GM18870 (cell line): ENCODE results near the gene ST13.
"Not testable (repeated sequence)": the region's sequence is repeated elsewhere in the genome, so short reads cannot be mapped to it uniquely, and the experiment has no call there.

ENCODE experiments used
- ATAC-seq: cut with Tn5 transposase; IDR thresholded peaks from one replicate; pipeline ENCODE4 v1.9.1; 2021; ENCODE audit warnings: moderate library complexity; ENCODE audit not compliant: unreplicated experiment

The ST13 gene

GRCh38 chr22:40844951-40845350 lies 11.5 kb downstream of the ST13 start:
- ATAC-seq = no peak

GRCh38 chr22:40838486-40838885 lies 18.0 kb downstream of the ST13 start:
- no peak for ATAC-seq

DNA sequence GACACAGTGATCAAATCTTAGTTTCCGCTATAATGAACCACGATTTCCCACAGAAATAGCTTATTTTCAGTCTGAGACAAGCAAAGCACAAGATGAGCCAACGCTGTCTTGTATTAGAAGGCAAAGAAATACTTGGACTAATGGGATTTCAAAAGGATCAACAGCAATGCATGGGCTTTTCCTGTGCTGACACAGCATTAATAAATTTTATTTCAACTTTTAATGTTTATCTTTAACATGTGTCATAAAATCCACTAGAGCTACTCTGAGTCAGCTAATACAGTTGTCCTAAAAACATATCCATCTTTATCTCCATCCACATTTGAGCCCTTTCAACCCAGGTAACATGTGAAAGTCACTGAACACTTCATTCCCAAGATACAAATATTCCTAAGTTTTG lies 21.8 kb downstream of the ST13 start:
- ATAC-seq = no peak

DNA sequence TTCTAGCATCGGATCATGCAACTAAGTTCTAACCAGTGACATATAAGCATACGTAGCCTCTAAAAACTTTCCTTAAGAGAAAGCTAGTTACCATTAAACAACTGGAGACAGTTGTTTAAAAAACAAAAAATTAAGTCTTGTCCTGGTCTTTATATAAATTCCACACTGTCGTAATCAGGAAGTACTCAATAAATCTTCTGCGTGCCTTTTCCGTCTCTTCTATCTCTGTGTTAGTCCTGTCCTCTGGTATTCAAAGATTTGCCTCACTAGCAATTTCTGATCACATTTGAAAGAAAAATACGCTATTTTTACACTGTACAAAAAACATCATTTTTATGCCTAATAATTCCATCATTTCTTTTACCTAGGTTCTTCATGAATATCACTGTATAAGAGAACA lies 27.3 kb downstream of the ST13 start:
- ATAC-seq = no peak

- ATAC-seq = no peak
Observed at GRCh38 chr22:40826984-40827741, 29.3 kb downstream of the ST13 start.

DNA sequence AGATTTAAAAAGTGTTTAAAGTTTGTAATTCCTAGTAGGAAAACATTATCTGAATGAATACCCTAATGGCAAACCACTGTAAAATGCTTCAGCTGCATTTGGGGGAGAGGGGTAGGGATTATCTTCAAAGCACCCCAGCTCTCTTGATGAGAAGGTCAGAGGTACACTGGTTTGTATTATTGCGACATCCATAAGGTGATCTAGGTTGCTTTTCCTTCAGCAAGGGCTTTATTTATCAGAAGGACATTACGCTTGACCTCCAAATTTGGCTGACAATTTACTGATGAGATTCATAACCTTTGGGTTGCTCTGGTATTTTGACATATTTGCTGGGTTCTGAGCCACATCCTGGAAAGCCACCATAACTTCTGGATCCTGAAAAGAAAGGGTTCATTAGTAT lies 30.1 kb downstream of the ST13 start:
- not testable (repeated sequence) for ATAC-seq

DNA sequence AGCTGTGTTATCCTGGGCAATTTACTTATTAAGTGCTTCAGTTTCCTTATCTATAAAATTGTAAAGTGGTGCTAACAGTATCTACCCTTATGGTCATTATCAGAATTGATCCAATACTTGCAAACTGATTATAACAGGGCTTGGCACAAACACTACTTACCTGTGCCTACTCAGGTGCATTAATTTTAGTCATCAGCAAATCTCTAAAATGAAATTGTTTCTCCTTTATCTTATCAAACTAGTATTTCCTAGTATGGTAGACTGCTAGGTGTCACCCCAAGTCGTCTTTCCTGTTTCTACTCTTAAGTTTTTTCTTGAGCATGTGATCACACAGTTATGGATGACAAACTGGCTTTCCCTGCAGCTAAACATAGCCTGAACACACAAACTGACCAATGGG lies 33.0 kb downstream of the ST13 start:
- ATAC-seq = no peak

DNA sequence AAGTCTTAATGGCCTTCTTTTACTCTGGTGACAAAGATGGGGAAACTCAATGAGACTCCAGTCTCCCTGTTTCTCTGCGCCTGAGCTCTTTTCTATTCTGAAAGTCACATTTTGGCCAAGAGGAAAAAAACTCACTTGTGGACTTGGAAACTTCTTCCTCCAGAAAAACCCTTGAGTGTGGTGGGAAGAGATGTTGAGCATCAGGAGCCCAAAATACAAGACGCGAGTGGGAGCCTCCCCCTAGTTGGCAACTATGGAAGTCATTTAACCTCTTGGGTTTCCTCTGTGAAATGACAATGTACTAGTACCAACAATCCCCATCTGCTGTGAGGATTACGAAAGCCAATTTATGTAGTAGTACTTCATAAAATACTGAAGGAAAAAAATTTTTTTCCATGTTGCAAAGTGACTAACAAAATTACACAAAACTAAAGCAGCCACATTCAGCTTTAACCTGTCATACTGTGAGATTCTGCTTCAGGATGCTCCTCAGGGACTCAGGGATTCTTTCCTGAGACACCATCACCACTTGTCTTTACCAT lies 36.8 kb downstream of the ST13 start:
- ATAC-seq = no peak

DNA sequence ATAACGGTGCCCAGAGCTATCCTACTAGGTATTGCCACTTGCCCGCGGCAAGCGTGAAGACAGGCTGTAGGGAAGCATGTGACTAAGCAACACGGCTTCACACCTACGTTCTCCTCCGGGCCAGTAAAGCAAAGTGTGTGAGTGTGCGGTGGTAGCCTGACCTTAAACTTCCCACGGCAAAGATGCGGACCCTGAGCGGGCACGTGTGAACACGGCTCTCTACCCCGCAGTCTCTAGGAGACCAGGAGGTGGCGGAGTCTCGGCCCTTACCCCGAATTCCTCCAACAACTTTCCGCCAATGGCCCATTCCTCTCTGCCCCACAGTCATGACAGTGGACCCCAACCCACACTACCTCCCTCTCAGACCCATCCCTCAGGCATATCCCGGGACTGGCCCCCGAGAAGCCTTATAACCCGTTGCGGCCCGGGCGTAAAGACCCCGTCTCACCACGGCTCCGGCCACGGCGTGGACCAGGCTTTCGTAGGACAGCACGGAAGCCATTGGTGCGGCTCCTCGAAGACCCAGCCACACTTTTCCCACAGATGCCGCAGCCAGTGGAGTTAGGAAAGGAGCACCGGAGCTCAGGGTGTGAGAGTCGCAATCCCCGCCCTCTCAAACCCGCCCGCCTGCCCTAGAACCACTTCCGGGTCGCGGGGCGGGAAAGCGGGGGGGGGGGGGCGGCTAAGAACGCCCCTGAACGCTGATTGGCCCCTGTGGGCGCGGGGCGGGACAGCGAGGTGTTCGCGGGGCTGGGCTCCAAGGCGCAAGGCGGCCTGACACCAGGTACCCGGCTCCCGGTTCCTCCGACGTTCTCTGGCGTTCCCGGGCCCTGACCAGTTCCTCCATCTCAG lies 37.5 kb downstream of the ST13 start, which contains the start of gene SLC25A17:
Gene SLC25A17 (minus strand): TSS at position 600 of the 852 bp plus-strand sequence. CDS start 98 bp downstream, at position 502.
- no peak for ATAC-seq

DNA sequence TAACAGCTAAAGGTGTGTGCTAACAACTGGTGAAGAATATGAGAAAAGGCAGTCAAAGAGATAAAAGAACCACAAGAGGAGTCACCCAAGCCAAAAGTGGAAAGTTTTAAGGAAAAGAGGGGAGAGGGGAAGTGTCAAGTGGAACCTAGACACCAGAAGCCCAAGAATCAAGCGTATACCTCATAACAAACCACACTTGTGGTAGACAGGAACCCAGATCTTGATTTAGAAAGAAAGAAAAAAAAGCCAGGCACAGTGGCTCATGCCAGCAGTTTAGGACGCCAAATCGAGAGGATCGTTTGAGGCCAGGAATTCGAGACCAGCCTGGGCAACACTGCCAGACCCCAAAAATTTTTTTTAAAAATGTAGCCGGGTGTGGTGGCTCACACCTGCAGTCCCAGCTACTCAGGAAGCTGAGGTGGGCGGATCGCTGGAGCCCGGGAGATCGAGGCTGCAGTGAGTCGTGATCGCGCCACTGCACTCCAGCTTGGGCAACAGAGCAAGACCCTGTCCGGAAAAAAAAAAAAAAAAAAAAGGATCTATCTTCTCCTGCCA lies 38.2 kb downstream of the ST13 start:
- ATAC-seq = no peak

DNA sequence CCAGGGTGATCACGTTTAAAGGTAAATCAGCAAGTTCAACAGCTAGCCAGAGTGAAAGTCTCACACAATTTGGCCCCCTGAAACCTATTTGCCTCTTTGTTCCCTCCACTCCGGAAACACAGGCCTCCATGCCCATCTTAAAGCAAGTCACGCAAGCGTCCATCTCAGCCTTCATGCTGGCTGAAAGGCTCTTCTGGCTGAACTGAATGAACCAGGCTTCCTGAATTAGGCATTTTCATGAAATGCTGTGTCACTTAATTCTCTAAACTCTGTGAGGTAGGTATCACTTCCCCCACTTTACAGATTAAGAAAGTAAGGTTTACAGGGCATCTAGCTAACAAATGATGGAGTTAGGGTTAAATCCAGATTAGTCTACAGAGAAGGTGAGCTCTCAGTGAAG lies 38.7 kb downstream of the ST13 start:
- no peak for ATAC-seq

- no peak for ATAC-seq
Observed at GRCh38 chr22:40813912-40814315, 42.5 kb downstream of the ST13 start.

DNA sequence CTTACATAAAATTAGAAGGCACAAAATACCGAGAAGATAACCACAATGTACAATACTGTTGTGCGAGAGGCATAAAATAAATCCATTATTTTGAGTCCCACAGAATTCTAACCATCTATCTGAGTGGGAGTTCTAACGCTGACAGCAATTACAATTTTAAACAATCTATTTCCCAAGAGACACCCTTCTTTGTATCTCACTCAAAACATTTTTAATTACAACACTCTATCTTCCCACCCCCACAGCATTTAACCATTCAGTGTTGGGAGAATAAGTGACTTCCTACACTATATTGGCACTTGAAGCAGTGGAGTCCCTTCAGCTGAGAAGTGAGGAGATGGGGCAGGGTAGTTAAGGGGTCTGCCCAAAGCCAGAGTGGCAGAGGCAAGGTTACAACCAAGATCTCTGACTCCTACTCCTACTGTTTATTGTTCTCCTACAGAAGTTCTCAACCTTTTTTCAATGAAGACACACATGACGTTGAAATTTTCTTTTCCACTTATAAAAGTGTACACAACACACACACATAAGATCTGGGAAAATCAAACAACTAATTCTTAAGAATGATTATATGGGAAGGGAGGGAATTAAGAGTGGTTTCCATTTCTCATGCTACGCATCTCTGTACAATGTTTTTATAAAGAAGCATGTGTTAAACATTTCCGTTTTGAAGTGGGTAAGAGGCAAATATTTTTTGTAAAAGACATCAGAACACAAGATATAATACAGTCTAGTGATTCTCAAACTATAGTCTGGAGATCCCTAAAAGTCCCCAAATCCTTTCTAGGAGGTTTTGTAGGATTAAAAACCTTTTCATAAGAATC lies 48.2 kb downstream of the ST13 start:
- ATAC-seq = no peak

- ATAC-seq = no peak
Observed at GRCh38 chr22:40806711-40807110, 49.7 kb downstream of the ST13 start.

GRCh38 chr22:40805699-40806203 lies 50.7 kb downstream of the ST13 start:
- no peak for ATAC-seq

- ATAC-seq = no peak
Observed at GRCh38 chr22:40805239-40805638, 51.2 kb downstream of the ST13 start.

DNA sequence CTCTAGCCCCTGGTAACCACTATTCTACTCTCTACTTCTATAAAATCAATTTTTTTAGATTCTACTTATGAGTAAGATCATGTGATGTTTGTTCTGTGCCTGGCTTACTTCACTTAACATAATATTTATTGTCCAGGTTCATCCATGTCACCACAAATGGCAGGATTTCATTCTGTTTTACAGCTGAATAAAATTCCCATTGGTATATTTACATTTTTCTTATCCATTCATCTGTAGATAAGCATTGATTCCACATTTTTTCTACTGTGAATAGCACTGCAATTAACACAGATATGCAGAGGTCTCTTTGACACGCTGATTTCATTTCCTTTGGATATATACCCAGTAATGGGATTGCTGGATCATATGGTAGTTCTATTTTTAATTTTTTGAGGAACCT lies 53.1 kb downstream of the ST13 start:
- ATAC-seq = no peak

DNA sequence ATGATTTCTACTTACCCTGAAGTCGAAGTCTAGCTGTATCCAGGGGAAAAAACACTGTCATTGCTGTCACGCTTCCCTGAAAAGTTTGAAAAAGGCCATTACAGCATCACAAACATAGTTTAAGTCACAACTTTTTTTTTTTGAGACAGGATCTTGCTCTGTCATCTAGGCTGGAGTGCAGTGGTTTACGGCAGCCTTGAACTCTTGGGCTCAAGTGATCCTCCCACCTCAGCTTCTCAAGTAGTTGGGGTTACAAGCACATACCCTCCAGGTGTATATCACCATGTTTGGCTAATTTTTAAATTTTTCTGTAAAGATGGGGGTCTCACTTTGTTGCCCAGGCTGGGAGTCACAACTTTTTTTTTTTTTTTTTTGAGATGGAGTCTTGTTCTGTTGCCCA lies 57.4 kb downstream of the ST13 start:
- ATAC-seq = no peak

GRCh38 chr22:40797427-40797826 lies 59.0 kb downstream of the ST13 start:
- no peak for ATAC-seq

- no peak for ATAC-seq
Observed at GRCh38 chr22:40792451-40792850, 64.0 kb downstream of the ST13 start.
